ENCODE measurements around the gene AXIN1. TPM values are rescaled to one million over a fixed set of nuclear protein-coding genes. Genes with fewer than 3 reads are reported as not detected.

Gene AXIN1
- total RNA-seq, 2 donors from 2014 or later = 32.8 to 38.4 TPM

GRCh38 chr16:318628-319027 lies 33.9 kb downstream of the AXIN1 start:
- DNase-seq (no peak), ATAC-seq (peak; percentile 18)
- intact Hi-C loops (cut with DNase I, micrococcal nuclease) = no loop called here

- ATAC-seq (no peak), DNase-seq (no peak)
- intact Hi-C loops (cut with DNase I, micrococcal nuclease) = no loop called here
Observed at GRCh38 chr16:317583-317982, 34.9 kb downstream of the AXIN1 start.

GRCh38 chr16:316741-317464 lies 35.6 kb downstream of the AXIN1 start:
- intact Hi-C loops (cut with DNase I, micrococcal nuclease) = no loop called here
- ATAC-seq = peak; percentile 7

GRCh38 chr16:314795-315299 lies 37.7 kb downstream of the AXIN1 start:
- no peak for ATAC-seq
- intact Hi-C loops (cut with DNase I, micrococcal nuclease) = no loop called here

More at GRCh38 chr16:316741-317464, 35.6 kb downstream of the AXIN1 start:
- DNase-seq = no peak

GRCh38 chr16:314351-314750 lies 38.2 kb downstream of the AXIN1 start:
- ATAC-seq = no peak
- intact Hi-C loops (cut with DNase I, micrococcal nuclease) = no loop called here
- no peak for DNase-seq

More at GRCh38 chr16:314795-315299, 37.7 kb downstream of the AXIN1 start:
- no peak for DNase-seq

- ATAC-seq = no peak
- DNase-seq = no peak
- intact Hi-C loops (cut with DNase I, micrococcal nuclease) = no loop called here
Observed at GRCh38 chr16:311725-312124, 40.8 kb downstream of the AXIN1 start.

GRCh38 chr16:309476-309875 lies 43.0 kb downstream of the AXIN1 start:
- intact Hi-C loops (cut with DNase I, micrococcal nuclease) = no loop called here
- DNase-seq (no peak), ATAC-seq (no peak)

GRCh38 chr16:307691-308312 lies 44.7 kb downstream of the AXIN1 start:
- intact Hi-C loops (cut with DNase I, micrococcal nuclease) = no loop called here
- no peak for DNase-seq
- ATAC-seq = peak; percentile 8

- DNase-seq (no peak), ATAC-seq (no peak)
- intact Hi-C loops (cut with DNase I, micrococcal nuclease) = no loop called here
Observed at GRCh38 chr16:306911-307370, 45.6 kb downstream of the AXIN1 start.

GRCh38 chr16:305916-306626 lies 46.5 kb downstream of the AXIN1 start:
- no peak for DNase-seq
- intact Hi-C loops (cut with DNase I, micrococcal nuclease) = no loop called here
- ATAC-seq = no peak

- DNase-seq = peak in 1 of 2 donors; percentile 34
- ATAC-seq = peak; percentile 69
- intact Hi-C loops (cut with DNase I, micrococcal nuclease) = no loop called here
Observed at GRCh38 chr16:303760-304505, 48.6 kb downstream of the AXIN1 start.

- ATAC-seq = no peak
- intact Hi-C loops (cut with DNase I, micrococcal nuclease) = no loop called here
- DNase-seq = no peak
Observed at GRCh38 chr16:301950-302349, 50.6 kb downstream of the AXIN1 start.

- DNase-seq (no peak), ATAC-seq (no peak)
- intact Hi-C loops (cut with DNase I, micrococcal nuclease) = no loop called here
Observed at GRCh38 chr16:301235-301634, 51.3 kb downstream of the AXIN1 start.

- intact Hi-C loops (cut with DNase I, micrococcal nuclease) = no loop called here
- ATAC-seq (peak; percentile 12), DNase-seq (no peak)
Observed at GRCh38 chr16:297832-298231, 54.7 kb downstream of the AXIN1 start.

GRCh38 chr16:296806-297510 lies 55.6 kb downstream of the AXIN1 start:
- intact Hi-C loops (cut with DNase I, micrococcal nuclease) = no loop called here
- no peak for DNase-seq
- ATAC-seq = no peak

- ATAC-seq (no peak), DNase-seq (no peak)
- intact Hi-C loops (cut with DNase I, micrococcal nuclease) = no loop called here
Observed at GRCh38 chr16:296276-296675, 56.2 kb downstream of the AXIN1 start.

- no peak for DNase-seq
- intact Hi-C loops (cut with DNase I, micrococcal nuclease) = no loop called here
- no peak for ATAC-seq
Observed at GRCh38 chr16:293043-293775, 59.3 kb downstream of the AXIN1 start.

- intact Hi-C loops (cut with DNase I, micrococcal nuclease) = no loop called here
- no peak for ATAC-seq
- no peak for DNase-seq
Observed at GRCh38 chr16:291539-291938, 61.0 kb downstream of the AXIN1 start.

Data from left colon (tissue), 2 donors.